Measurements from ENCODE around the gene KIFAP3. TPM values are rescaled to one million over a fixed set of nuclear protein-coding genes. Genes with fewer than 3 reads are reported as not detected.

Gene KIFAP3
- total and polyA plus RNA-seq, 7 donors = 9.2 to 25.7 (median 21.6) TPM

GRCh38 chr1:169879034-169879840 is 195.3 kb downstream of the KIFAP3 start:
- intact Hi-C loops (cut with DNase I) = no loop called here
- 90 to 93% (median 92%) methylated on average over 4 of the region's 4 CpGs for WGBS, 3 donors
- peaks cover 3 to 52% of the 10 kb centered on the region in 2 donors for H3K36me3 ChIP-seq (ENCODE audit: insufficient read depth in 1 of 2, low read depth in 1 of 2)

GRCh38 chr1:169878498-169878897 is 196.0 kb downstream of the KIFAP3 start:
- no peak for TF ChIP-seq CTCF (IDR thresholded peaks at IDR 0.05)
- WGBS, 3 donors = 94 to 96% (median 96%) methylated on average over 4 of the region's 4 CpGs
- peaks cover 3 to 58% of the 10 kb centered on the region in 2 donors for H3K36me3 ChIP-seq (ENCODE audit: insufficient read depth in 1 of 2, low read depth in 1 of 2)

More at GRCh38 chr1:169879034-169879840, 195.3 kb downstream of the KIFAP3 start:
- H3K4me3 ChIP-seq = no peak overlapping the region
- DNase-seq (no peak), ATAC-seq (no peak)
- H3K4me1 ChIP-seq = no peaks in the 10 kb centered on the region
- no peak for TF ChIP-seq CTCF (IDR thresholded peaks at IDR 0.05)
- H3K9me3 ChIP-seq = no peaks in the 10 kb centered on the region
- no peaks in the 10 kb centered on the region for H3K27me3 ChIP-seq (ENCODE audit: insufficient read depth in 3 of 3, low read length in 2 of 3)
- H3K27ac ChIP-seq = no peak overlapping the region

GRCh38 chr1:169877800-169878491 is 196.5 kb downstream of the KIFAP3 start:
- Histone ChIP-seq H3K9me3 (no peaks in the 10 kb centered on the region), H3K36me3 (ENCODE audit: insufficient read depth in 1 of 2, low read depth in 1 of 2) (peaks cover 3 to 58% of the 10 kb centered on the region in 2 donors), H3K27ac (no peak overlapping the region), H3K27me3 (ENCODE audit: insufficient read depth in 3 of 3, low read length in 2 of 3) (no peaks in the 10 kb centered on the region), H3K4me3 (no peak overlapping the region), H3K4me1 (no peaks in the 10 kb centered on the region)
- TF ChIP-seq CTCF (IDR thresholded peaks at IDR 0.05) = no peak
- intact Hi-C loops (cut with DNase I) = no loop called here
- DNase-seq (no peak), ATAC-seq (no peak)
- 97 to 99% (median 97%) methylated on average over 2 of the region's 2 CpGs for WGBS, 3 donors

More at GRCh38 chr1:169878498-169878897, 196.0 kb downstream of the KIFAP3 start:
- no peak for DNase-seq
- intact Hi-C loops (cut with DNase I) = no loop called here
- no peak overlapping the region for H3K4me3 ChIP-seq
- no peaks in the 10 kb centered on the region for H3K27me3 ChIP-seq (ENCODE audit: insufficient read depth in 3 of 3, low read length in 2 of 3)
- H3K9me3 ChIP-seq = no peaks in the 10 kb centered on the region
- no peak overlapping the region for H3K27ac ChIP-seq
- no peak for ATAC-seq
- no peaks in the 10 kb centered on the region for H3K4me1 ChIP-seq

GRCh38 chr1:169874229-169874628 is 200.3 kb downstream of the KIFAP3 start:
- ATAC-seq (no peak), DNase-seq (no peak)
- intact Hi-C loops (cut with DNase I) = no loop called here
- Histone ChIP-seq H3K27me3 (ENCODE audit: insufficient read depth in 3 of 3, low read length in 2 of 3) (no peaks in the 10 kb centered on the region), H3K4me3 (no peak overlapping the region), H3K9me3 (no peaks in the 10 kb centered on the region), H3K27ac (no peak overlapping the region), H3K4me1 (no peaks in the 10 kb centered on the region), H3K36me3 (ENCODE audit: insufficient read depth in 1 of 2, low read depth in 1 of 2) (peaks cover 3 to 93% of the 10 kb centered on the region in 2 donors)
- TF ChIP-seq CTCF (IDR thresholded peaks at IDR 0.05) = no peak
- 85 to 96% (median 86%) methylated on average over 3 of the region's 3 CpGs for WGBS, 3 donors

Measured in psoas muscle (tissue), 8 donors.